ENCODE data around the gene TEX38. TPM values are rescaled to one million over a fixed set of nuclear protein-coding genes. Genes with fewer than 3 reads are reported as not detected.
A peak's percentile ranks its signal among the peaks of the same experiment; 100 is the strongest.

The TEX38 gene
- total RNA-seq, 2 donors from 2014 or later, result not detected

DNA sequence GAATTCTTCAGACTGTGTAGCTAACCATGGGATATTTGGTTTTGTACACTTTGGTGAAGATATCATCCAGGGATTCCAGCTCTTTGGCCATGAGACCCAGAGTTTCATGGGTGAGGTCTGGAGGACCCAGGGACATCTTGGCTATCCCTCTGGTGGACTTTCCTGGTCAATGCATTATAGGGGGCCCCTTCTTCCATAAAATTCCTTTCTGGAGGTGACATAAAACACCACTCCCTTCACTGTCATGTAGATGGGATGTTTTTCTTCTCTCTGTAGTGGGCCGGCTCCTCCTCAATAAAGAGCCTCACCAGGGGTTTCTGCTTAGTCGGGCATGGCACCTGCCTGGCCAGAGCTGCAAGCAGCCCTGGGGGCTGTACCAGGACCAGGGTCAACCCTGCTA lies 5.7 kb upstream of the TEX38 start:
- TF ChIP-seq, protein P1, sequence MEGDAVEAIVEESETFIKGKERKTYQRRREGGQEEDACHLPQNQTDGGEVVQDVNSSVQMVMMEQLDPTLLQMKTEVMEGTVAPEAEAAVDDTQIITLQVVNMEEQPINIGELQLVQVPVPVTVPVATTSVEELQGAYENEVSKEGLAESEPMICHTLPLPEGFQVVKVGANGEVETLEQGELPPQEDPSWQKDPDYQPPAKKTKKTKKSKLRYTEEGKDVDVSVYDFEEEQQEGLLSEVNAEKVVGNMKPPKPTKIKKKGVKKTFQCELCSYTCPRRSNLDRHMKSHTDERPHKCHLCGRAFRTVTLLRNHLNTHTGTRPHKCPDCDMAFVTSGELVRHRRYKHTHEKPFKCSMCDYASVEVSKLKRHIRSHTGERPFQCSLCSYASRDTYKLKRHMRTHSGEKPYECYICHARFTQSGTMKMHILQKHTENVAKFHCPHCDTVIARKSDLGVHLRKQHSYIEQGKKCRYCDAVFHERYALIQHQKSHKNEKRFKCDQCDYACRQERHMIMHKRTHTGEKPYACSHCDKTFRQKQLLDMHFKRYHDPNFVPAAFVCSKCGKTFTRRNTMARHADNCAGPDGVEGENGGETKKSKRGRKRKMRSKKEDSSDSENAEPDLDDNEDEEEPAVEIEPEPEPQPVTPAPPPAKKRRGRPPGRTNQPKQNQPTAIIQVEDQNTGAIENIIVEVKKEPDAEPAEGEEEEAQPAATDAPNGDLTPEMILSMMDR (IDR thresholded peaks at IDR 0.05), result no peak
- Histone ChIP-seq H3K4me1 (ENCODE audit: control insufficient read depth in 1 of 2, low read depth in 2 of 2) (peaks cover 13 to 27% of the 10 kb centered on the region in 2 donors), H3K9me3 (no peaks in the 10 kb centered on the region), H3K4me3 (no peak overlapping the region), H3K27ac (no peak overlapping the region), H3K36me3 (peaks cover 6% of the 10 kb centered on the region), H3K27me3 (replicated peaks; ENCODE audit: insufficient read depth) (no peaks in the 10 kb centered on the region)
- ATAC-seq (ENCODE audit: insufficient number of reproducible peaks, low FRiP score, low read depth) (no peak), DNase-seq (ENCODE audit: low spot score) (no peak)

DNA sequence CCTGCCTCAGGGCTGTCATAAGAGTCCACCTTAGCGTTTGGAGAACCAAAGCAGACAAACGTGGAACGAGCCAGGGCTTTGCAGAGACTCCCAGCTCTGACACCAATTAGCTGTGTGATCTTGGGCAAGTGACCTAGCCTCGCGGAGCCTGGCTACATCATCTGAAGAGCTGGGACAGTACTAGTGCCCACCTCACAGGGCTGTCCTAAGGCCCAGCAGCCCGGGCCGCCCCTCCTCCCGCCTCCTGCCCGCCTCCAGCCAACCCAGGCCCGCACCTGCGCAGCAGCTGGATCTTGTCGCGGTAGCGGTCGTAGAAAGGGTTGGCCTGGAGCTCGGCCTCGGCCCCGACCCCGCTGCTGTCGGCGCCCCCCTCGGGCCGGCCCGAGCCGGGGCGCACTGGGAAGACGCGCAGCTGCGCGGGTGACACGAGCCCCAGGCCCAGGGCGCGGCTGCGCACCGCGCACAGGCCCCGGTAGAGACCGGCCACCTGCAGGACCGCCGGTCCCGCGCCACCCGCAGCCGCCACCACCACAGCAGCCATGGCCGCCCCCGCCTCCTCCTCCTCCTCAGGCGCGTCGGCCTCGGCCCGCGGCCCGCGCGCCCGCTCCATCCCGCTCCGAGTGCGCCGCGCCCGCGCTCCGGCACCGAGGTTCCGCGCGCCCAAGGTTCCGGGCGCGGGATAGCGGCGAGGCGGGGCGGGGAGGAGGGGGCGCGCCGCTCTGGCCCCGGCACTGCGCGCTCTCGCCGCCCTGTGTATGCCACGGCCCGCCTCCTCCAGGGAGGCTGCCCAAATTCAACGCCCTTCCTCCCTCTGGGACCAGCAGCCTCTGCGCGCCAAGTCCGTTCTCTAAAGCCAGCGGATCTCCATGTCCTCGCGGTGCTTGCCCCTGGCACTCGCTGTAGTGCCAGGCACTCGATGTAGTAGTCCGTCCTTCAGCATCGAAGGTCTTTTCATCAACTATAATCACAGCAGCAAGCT lies 3.6 kb upstream of the TEX38 start, which contains the start of gene ATPAF1:
TSS of gene ATPAF1 (minus strand) at position 583 of the 979 bp plus-strand sequence. CDS start at position 541, 42 bp downstream.
- peak within 1 kb of the TSS; percentile 82 to 86 for H3K27ac ChIP-seq
- peak; percentile 18 for DNase-seq (ENCODE audit: low spot score)
- TF ChIP-seq, protein P1 (IDR thresholded peaks at IDR 0.05), result no peak
- H3K4me3 ChIP-seq, result peak within 1 kb of the TSS; percentile 97
- peaks cover 6% of the 10 kb centered on the region for H3K36me3 ChIP-seq
- H3K9me3 ChIP-seq, result no peaks in the 10 kb centered on the region
- peaks cover 13 to 27% of the 10 kb centered on the region in 2 donors for H3K4me1 ChIP-seq (ENCODE audit: control insufficient read depth in 1 of 2, low read depth in 2 of 2)
- no peaks in the 10 kb centered on the region for H3K27me3 ChIP-seq (replicated peaks; ENCODE audit: insufficient read depth)
- ATAC-seq (ENCODE audit: insufficient number of reproducible peaks, low FRiP score, low read depth), result peak; percentile 65

DNA sequence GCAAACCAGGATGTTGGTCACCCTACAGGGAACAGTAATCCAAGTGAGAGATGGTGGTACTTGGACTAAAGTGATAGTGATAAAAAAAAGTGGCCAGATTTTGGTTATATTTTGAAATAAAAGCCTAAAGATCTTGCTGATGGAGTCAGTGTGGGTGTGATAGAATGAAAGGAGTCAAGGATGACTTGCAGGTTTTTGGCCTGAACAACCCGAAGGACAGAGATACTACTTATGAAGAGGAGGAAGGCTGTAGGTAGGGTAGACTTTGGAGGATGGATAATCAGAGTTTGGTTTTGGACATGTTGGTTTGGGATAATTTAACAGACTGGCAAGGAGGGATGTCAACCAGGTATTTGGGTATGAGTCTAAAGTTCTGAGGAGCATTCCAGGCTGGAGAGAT lies 1.5 kb upstream of the TEX38 start:
- H3K27me3 ChIP-seq (replicated peaks; ENCODE audit: insufficient read depth), result no peaks in the 10 kb centered on the region
- no peak overlapping the region for H3K27ac ChIP-seq
- DNase-seq (ENCODE audit: low spot score) (no peak), ATAC-seq (ENCODE audit: insufficient number of reproducible peaks, low FRiP score, low read depth) (no peak)
- no peaks in the 10 kb centered on the region for H3K9me3 ChIP-seq
- no peaks in the 10 kb centered on the region for H3K36me3 ChIP-seq
- H3K4me1 ChIP-seq (ENCODE audit: control insufficient read depth in 1 of 2, low read depth in 2 of 2), result peaks cover 13 to 25% of the 10 kb centered on the region in 2 donors
- TF ChIP-seq, protein P1 (IDR thresholded peaks at IDR 0.05), result no peak
- H3K4me3 ChIP-seq, result no peak overlapping the region

DNA sequence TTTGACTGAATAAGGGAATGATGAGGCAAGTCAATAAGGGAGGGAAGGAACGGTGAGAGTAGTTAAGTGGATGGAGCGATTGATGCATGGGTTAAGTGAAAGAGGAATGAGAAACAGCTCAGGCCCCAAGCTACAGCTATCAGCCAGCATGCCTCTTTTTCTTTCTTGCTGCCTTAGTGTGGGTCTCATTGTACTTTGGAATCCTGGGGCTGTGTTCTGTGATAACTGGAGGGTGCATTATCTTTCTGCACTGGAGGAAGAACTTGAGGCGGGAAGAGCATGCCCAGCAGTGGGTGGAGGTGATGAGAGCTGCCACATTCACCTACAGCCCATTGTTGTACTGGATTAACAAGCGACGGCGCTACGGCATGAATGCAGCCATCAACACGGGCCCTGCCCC lies 1.0 kb downstream of the TEX38 start:
- ATAC-seq (ENCODE audit: insufficient number of reproducible peaks, low FRiP score, low read depth), result no peak
- TF ChIP-seq, protein P1 (IDR thresholded peaks at IDR 0.05), result no peak
- DNase-seq (ENCODE audit: low spot score), result no peak
- no peak overlapping the region for H3K4me3 ChIP-seq
- H3K36me3 ChIP-seq, result peaks cover 4% of the 10 kb centered on the region
- no peak overlapping the region for H3K27ac ChIP-seq
- H3K4me1 ChIP-seq (ENCODE audit: control insufficient read depth in 1 of 2, low read depth in 2 of 2), result no peaks in the 10 kb centered on the region
- H3K27me3 ChIP-seq (replicated peaks; ENCODE audit: insufficient read depth), result no peaks in the 10 kb centered on the region
- H3K9me3 ChIP-seq, result no peaks in the 10 kb centered on the region

DNA sequence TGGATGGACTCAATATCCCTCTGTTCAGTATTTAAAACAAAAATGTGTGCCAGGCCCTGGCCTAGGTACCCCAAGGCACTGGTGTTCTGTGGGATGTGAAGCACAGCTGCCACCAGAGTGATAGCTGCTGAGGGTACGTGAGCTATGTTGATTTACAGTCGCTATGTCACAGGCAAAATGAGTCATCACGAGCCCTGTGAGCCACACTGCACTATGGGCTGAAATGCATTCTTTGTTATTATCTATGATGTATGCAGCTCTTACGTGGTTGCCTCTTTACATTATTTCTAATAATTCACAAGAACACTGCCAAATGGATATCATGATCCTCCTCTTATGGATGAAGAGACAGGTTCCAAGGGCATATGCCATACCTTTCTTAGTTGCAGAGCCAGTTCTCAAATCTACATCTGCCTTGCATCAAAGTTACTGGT lies 2.1 kb downstream of the TEX38 start:
- H3K36me3 ChIP-seq, result peaks cover 4% of the 10 kb centered on the region
- H3K4me1 ChIP-seq (ENCODE audit: control insufficient read depth in 1 of 2, low read depth in 2 of 2), result no peaks in the 10 kb centered on the region
- H3K9me3 ChIP-seq, result no peaks in the 10 kb centered on the region
- no peak for DNase-seq (ENCODE audit: low spot score)
- no peak for ATAC-seq (ENCODE audit: insufficient number of reproducible peaks, low FRiP score, low read depth)
- TF ChIP-seq, protein P1 (IDR thresholded peaks at IDR 0.05), result no peak
- H3K4me3 ChIP-seq, result no peak overlapping the region
- no peak overlapping the region for H3K27ac ChIP-seq
- no peaks in the 10 kb centered on the region for H3K27me3 ChIP-seq (replicated peaks; ENCODE audit: insufficient read depth)

All from thoracic aorta (tissue), 2 donors.